PC-3 (cell line): Measurements from ENCODE around the gene CNTN2.

Experiments
- CTCF ChIP-seq: fragments of 300-600 bp; sonication (generic); conservative IDR thresholded peaks from 2 replicates; pipeline ENCODE4 v1.5.1; 2017; ENCODE audit warnings: antibody characterized with exemption, low read depth, mild to moderate bottlenecking, low read length
- EZH2 ChIP-seq: fragments of 300-600 bp; sonication (generic); IDR thresholded peaks from one replicate; pipeline ENCODE4 v1.6.1; 2017; ENCODE audit warnings: antibody characterized with exemption, mild to moderate bottlenecking, low read length; ENCODE audit not compliant: unreplicated experiment
- EZH2phosphoT487 ChIP-seq: fragments of 300-600 bp; sonication (generic); IDR thresholded peaks from 2 replicates; pipeline ENCODE4 v1.6.1; 2018; ENCODE audit warnings: mild to moderate bottlenecking, antibody characterized with exemption, low read length, borderline replicate concordance

- TF ChIP-seq CTCF, result no peak
- TF ChIP-seq EZH2phosphoT487, result no peak
- no peak for TF ChIP-seq EZH2
These were observed 25.2 kb upstream of the CNTN2 start for GRCh38 chr1:205017766-205018165.
